Psoas muscle (tissue), 8 donors: Measurements from ENCODE around the gene DNAJC3. TPM values are rescaled to one million over a fixed set of nuclear protein-coding genes. Genes with fewer than 3 reads are reported as not detected.
"Not testable (repeated sequence)": the region's sequence is repeated elsewhere in the genome, so short reads cannot be mapped to it uniquely, and the experiment has no call there.

ENCODE experiments used
- ATAC-seq, 4 donors: fragments of 200-7000 bp; cut with Tn5 transposase; one replicate each; pipeline ENCODE4 v1.9.1; 2020; ENCODE audit warnings: moderate library complexity in 3 of 4, mild to moderate bottlenecking in 2 of 4
- DNase-seq, 2 donors: peaks; one replicate each; pipeline ENCODE4 v3.0.0-alpha.2; 2020
- H3K27ac ChIP-seq: fragments of 200-600 bp; one replicate; pipeline ENCODE4 v1.8.0; 2022
- H3K27me3 ChIP-seq, 3 donors: fragments of 200-600 bp in 1 of 3; one replicate each; pipeline versions ENCODE4 v1.6.1 to v1.8.0; 2013 to 2022; ENCODE audit warnings: low read length in 2 of 3, mild to moderate bottlenecking in 2 of 3, moderate library complexity in 1 of 3; ENCODE audit not compliant: insufficient read depth in 3 of 3
- H3K36me3 ChIP-seq, 2 donors: fragments of 200-600 bp in 1 of 2; one replicate each; pipeline versions ENCODE4 v1.6.1 to v1.8.0; 2013 to 2022; ENCODE audit warnings: low read depth in 1 of 2, mild to moderate bottlenecking in 1 of 2, moderate library complexity in 1 of 2; ENCODE audit not compliant: insufficient read depth in 1 of 2
- H3K4me1 ChIP-seq: fragments of 200-600 bp; one replicate; pipeline ENCODE4 v1.8.0; 2022
- H3K4me3 ChIP-seq: fragments of 200-600 bp; one replicate; pipeline ENCODE4 v1.8.0; 2022; ENCODE audit warnings: mild to moderate bottlenecking
- H3K9me3 ChIP-seq: fragments of 200-600 bp; one replicate; pipeline ENCODE4 v1.8.0; 2022
- WGBS, 3 donors: extraction: QIAGEN DNeasy Blood & Tissue Kit; methylation state at CpG; one replicate each; pipeline versions ENCODE4 v1.1.6 to v1.1.7; 2013; 5-methylcytosine and 5-hydroxymethylcytosine counted together
- intact Hi-C, 2 donors: fragments of 100-400 bp; cut with DNase I; formaldehyde crosslinking; loops; one replicate each; pipeline versions ENCODE4 v1.11.0 to v1.14.2; 2022
- polyA plus RNA-seq, 3 donors: library from polyadenylated mRNA; stranded (reverse); fragments of 200-250 nt; gene quantifications; one replicate each; pipeline ENCODE4 v1.2.3, GENCODE V29; 2013
- total RNA-seq, 4 donors: library from RNA; stranded (reverse); fragmentation: NEBNext Ultra II Directional in 2 of 4; extraction: Animal tissue kit (Norgen Biotek cat#: 25700) in 2 of 4; gene quantifications; one replicate each; pipeline versions ENCODE4 v1.2.1 to v1.2.4, GENCODE V29; 2021 to 2023
- TF ChIP-seq, protein P1 (sequence below): fragments of 200-600 bp; IDR thresholded peaks from one replicate; pipeline ENCODE4 v1.8.0; 2022; ENCODE audit warnings: antibody characterized with exemption
- donor health status: healthy with polysubstance abuse.
- donor health status: DM: no; HTN: no; CAD: no; lungs with moderate emphysema.
- donor health status: Bipolar disorder and iron deficiency.
- donor health status: healthy.
- donor health status: DM: yes; HTN: yes; CAD: no.
- donor health status: DM: no; HTN: no; CAD: no.
- donor health status: DM: no; HTN: no; CAD: no.
- donor health status: DM: yes; HTN: yes; CAD: no.

The DNAJC3 gene
- total and polyA plus RNA-seq, 7 donors, result 7.9 to 19.6 (median 11.8) TPM

GRCh38 chr13:95724252-95724651 lies 47.3 kb downstream of the DNAJC3 start:
- WGBS, 3 donors, result 94 to 98% (median 98%) methylated on average over 3 of the region's 3 CpGs
- H3K27ac ChIP-seq, result no peak overlapping the region
- peaks cover 0 to 14% of the 10 kb centered on the region in 2 donors for H3K36me3 ChIP-seq
- DNase-seq (no peak), ATAC-seq (no peak)
- no peak overlapping the region for H3K4me3 ChIP-seq
- no peaks in the 10 kb centered on the region for H3K9me3 ChIP-seq
- intact Hi-C loops, result no loop called here
- no peaks in the 10 kb centered on the region for H3K27me3 ChIP-seq
- no peaks in the 10 kb centered on the region for H3K4me1 ChIP-seq
- TF ChIP-seq, protein P1, sequence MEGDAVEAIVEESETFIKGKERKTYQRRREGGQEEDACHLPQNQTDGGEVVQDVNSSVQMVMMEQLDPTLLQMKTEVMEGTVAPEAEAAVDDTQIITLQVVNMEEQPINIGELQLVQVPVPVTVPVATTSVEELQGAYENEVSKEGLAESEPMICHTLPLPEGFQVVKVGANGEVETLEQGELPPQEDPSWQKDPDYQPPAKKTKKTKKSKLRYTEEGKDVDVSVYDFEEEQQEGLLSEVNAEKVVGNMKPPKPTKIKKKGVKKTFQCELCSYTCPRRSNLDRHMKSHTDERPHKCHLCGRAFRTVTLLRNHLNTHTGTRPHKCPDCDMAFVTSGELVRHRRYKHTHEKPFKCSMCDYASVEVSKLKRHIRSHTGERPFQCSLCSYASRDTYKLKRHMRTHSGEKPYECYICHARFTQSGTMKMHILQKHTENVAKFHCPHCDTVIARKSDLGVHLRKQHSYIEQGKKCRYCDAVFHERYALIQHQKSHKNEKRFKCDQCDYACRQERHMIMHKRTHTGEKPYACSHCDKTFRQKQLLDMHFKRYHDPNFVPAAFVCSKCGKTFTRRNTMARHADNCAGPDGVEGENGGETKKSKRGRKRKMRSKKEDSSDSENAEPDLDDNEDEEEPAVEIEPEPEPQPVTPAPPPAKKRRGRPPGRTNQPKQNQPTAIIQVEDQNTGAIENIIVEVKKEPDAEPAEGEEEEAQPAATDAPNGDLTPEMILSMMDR, result no peak

- no peaks in the 10 kb centered on the region for H3K27me3 ChIP-seq
- no peak for DNase-seq
- ATAC-seq, result no peak
- TF ChIP-seq, protein P1, result no peak
- no peak overlapping the region for H3K4me3 ChIP-seq
- H3K4me1 ChIP-seq, result no peaks in the 10 kb centered on the region
- intact Hi-C loops, result no loop called here
- no peak overlapping the region for H3K27ac ChIP-seq
- H3K9me3 ChIP-seq, result no peaks in the 10 kb centered on the region
- H3K36me3 ChIP-seq, result peaks cover 0 to 14% of the 10 kb centered on the region in 2 donors
- 89 to 93% (median 93%) methylated on average over 3 of the region's 3 CpGs for WGBS, 3 donors
These were observed 49.9 kb downstream of the DNAJC3 start for GRCh38 chr13:95726876-95727275.

- H3K27ac ChIP-seq, result no peak overlapping the region
- intact Hi-C loops, result no loop called here
- ATAC-seq (no peak), DNase-seq (no peak)
- H3K36me3 ChIP-seq, result peaks cover 0 to 14% of the 10 kb centered on the region in 2 donors
- H3K9me3 ChIP-seq, result peaks cover 9% of the 10 kb centered on the region
- no peak overlapping the region for H3K4me3 ChIP-seq
- 45 to 100% (median 86%) methylated on average over 1 to 2 of the region's 2 CpGs for WGBS, 3 donors
- H3K4me1 ChIP-seq, result no peaks in the 10 kb centered on the region
- no peaks in the 10 kb centered on the region for H3K27me3 ChIP-seq
- TF ChIP-seq, protein P1, result no peak
These were observed 52.0 kb downstream of the DNAJC3 start for GRCh38 chr13:95728957-95729356.

DNA sequence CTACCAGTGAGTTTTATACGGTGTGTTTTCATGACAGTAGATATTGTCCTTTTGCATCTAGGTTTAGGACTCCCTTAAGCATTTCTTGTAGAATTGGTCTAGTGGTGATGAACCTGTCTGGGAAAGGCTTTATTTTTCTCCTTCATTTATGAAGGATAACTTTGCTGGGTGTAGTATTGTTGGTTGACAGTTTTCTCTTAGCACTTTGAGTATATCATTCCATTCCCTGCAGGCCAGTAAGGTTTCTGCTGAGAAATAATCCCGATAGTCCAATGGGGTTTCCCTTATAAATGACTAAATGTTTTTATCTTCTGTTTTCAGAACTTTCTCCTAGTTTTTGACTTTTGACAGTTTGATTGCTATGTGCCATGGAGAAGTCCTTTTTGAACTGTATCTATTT lies 57.2 kb downstream of the DNAJC3 start:
- Histone ChIP-seq H3K36me3 (no peaks in the 10 kb centered on the region), H3K4me3 (no peak overlapping the region), H3K27me3 (no peaks in the 10 kb centered on the region), H3K4me1 (no peaks in the 10 kb centered on the region), H3K27ac (no peak overlapping the region), H3K9me3 (peaks cover 15% of the 10 kb centered on the region)
- ATAC-seq (no peak), DNase-seq (no peak)
- TF ChIP-seq, protein P1, result no peak
- WGBS, 3 donors, result 96 to 99% (median 97%) methylated on average over 2 of the region's 2 CpGs
- intact Hi-C loops, result no loop called here

DNA sequence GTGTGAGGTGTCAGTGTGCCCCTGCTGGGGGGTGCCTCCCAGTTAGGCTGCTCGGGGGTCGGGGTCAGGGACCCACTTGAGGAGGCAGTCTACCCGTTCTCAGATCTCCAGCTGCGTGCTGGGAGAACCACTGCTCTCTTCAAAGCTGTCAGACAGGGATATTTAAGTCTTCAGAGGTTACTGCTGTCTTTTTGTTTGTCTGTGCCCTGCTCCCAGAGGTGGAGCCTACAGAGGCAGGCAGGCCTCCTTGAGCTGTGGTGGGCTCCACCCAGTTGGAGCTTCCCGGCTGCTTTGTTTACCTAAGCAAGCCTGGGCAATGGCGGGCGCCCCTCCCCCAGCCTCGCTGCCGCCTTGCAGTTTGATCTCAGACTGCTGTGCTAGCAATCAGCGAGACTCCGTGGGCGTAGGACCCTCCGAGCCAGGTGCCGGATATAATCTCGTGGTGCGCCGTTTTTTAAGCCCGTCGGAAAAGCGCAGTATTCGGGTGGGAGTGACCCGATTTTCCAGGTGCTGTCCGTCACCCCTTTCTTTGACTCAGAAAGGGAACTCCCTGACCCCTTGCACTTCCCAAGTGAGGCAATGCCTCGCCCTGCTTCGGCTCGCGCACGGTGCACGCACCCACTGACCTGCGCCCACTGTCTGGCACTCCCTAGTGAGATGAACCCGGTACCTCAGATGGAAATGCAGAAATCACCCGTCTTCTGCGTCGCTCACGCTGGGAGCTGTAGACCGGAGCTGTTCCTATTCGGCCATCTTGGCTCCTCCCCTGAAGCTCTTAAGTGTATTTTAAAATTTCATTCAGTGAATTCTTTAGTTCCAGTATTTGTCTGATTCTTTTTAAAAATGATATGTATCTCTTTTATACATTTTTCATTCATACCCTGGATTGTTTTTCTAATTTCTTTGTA lies 63.4 kb downstream of the DNAJC3 start:
- H3K9me3 ChIP-seq, H3K27ac ChIP-seq, DNase-seq, intact Hi-C loops, H3K27me3 ChIP-seq, H3K4me1 ChIP-seq, ATAC-seq, H3K4me3 ChIP-seq, H3K36me3 ChIP-seq: not testable (repeated sequence)
- 83 to 91% (median 86%) methylated on average over 6 to 10 of the region's 37 CpGs for WGBS, 3 donors
